ENCODE measurements around the gene AP1AR.
"Not testable (repeated sequence)": the region's sequence is repeated elsewhere in the genome, so short reads cannot be mapped to it uniquely, and the experiment has no call there.

AP1AR gene

GRCh38 chr4:112284662-112285411, 53.2 kb downstream of the AP1AR start:
- Histone ChIP-seq H3K4me1 (peaks cover 81% of the 10 kb centered on the region), H3K27ac (peak overlapping the region; percentile 92), H4K20me1 (peaks cover 44% of the 10 kb centered on the region), H3K9me3 (peaks cover 32% of the 10 kb centered on the region), H3K4me2 (peak overlapping the region; percentile 91), H3K27me3 (no peaks in the 10 kb centered on the region), H3K36me3 (peaks cover 23% of the 10 kb centered on the region), H3K9ac (peak overlapping the region; percentile 90), H3K4me3 (peak overlapping the region; percentile 77)
- no peak for TF ChIP-seq Cebpa-rat (IDR thresholded peaks at IDR 0.05)

DNA sequence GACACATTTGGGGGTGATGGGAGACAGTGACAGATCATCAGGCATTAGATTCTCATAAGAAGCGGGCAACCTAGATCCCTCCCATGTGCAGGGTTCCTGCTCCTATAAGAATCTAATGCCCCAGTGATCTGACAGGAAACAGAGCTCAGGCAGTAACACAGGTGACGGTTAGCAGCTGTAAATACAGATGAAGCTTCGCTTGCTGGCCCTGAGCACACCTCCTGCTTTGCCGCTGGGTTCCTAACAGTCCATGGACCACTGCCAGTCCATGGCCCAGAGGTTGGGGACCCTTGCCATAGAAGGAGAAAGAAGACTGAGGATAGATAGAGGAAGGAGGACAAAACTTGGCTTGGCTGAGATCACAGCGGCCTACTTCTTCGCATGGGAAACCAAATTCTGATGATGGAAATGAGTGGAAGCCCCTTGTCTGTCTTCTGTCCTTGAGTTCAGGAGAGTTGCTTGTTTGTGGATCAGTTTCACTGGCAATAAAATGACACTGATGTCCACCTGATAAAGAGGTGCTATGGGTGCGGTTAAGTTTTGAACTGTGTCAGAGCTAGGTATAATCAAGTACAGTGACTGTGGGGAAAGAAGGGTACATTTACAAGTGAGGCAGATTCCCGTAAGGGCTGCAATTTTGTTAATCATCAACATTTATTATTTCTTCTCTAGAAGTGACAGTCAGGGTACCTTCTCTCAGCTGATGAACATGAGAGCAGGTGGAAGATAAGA, 55.8 kb downstream of the AP1AR start:
- peak overlapping the region; percentile 92 for H3K27ac ChIP-seq
- H3K9ac ChIP-seq: no peak overlapping the region
- peaks cover 18% of the 10 kb centered on the region for H4K20me1 ChIP-seq
- peaks cover 58% of the 10 kb centered on the region for H3K4me1 ChIP-seq
- peaks cover 9% of the 10 kb centered on the region for H3K36me3 ChIP-seq
- peak overlapping the region; percentile 77; the same call in 1 of the 2 replicates for H3K4me3 ChIP-seq
- H3K9me3 ChIP-seq: peaks cover 19% of the 10 kb centered on the region
- TF ChIP-seq Cebpa-rat (IDR thresholded peaks at IDR 0.05): no peak
- peak overlapping the region; percentile 91 for H3K4me2 ChIP-seq
- no peaks in the 10 kb centered on the region for H3K27me3 ChIP-seq

- peaks cover 8% of the 10 kb centered on the region for H4K20me1 ChIP-seq
- H3K9me3 ChIP-seq: peaks cover 12% of the 10 kb centered on the region
- H3K4me2 ChIP-seq: peak overlapping the region; percentile 91
- no peak overlapping the region for H3K9ac ChIP-seq
- no peak overlapping the region for H3K4me3 ChIP-seq
- TF ChIP-seq Cebpa-rat (IDR thresholded peaks at IDR 0.05): no peak
- peak overlapping the region; percentile 92 for H3K27ac ChIP-seq
- peaks cover 47% of the 10 kb centered on the region for H3K4me1 ChIP-seq
- H3K27me3 ChIP-seq: no peaks in the 10 kb centered on the region
- H3K36me3 ChIP-seq: no peaks in the 10 kb centered on the region
These were observed 56.9 kb downstream of the AP1AR start for GRCh38 chr4:112288455-112288854.

DNA sequence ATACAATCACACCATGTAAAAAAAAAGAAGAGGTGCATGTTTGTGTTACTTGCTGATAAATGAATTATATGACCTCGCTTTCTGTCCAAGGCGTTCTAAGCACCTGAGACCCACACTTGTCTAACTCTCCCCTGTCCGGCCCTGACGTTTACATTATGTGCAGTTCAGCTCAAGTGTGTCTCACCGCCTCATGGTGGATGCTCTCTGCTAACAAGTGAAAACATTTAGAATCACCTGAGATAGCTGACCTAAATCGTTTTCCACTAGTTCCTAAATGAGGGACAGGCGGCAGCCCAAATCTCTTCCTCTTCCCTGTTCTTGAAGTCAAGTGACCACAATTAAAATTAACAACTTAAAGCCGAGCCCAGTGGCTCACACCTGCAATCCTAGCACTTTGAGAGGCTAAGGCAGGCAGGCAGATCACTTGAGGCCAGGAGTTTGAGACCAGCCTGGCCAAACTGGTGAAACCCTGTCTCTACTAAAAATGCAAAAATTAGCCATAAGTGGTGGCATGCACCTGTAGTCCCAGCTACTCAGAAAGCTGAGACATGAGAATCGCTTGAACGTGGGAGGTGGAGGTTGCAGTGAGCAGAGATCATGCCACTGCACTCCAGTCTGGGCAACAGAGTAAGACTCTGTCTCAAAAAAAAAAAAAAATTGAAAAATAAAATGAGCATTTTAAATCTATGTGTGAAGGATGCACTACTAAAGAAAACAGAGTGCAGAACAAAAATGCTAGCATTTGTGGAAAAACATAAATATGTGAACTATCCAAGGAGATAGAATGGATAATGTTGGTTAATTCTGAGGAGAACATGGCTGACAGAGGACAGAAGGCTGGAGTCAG, 58.0 kb downstream of the AP1AR start:
- TF ChIP-seq Cebpa-rat (IDR thresholded peaks at IDR 0.05): no peak
- peak overlapping the region; percentile 91 for H3K4me2 ChIP-seq

GRCh38 chr4:112290341-112290740, 58.8 kb downstream of the AP1AR start:
- H3K4me3 ChIP-seq: no peak overlapping the region
- H3K9me3 ChIP-seq: peaks cover 12% of the 10 kb centered on the region
- no peak overlapping the region for H3K27ac ChIP-seq
- H3K27me3 ChIP-seq: no peaks in the 10 kb centered on the region
- H3K4me2 ChIP-seq: no peak overlapping the region
- H3K4me1 ChIP-seq: peaks cover 41% of the 10 kb centered on the region
- H3K36me3 ChIP-seq: no peaks in the 10 kb centered on the region
- H3K9ac ChIP-seq: no peak overlapping the region
- no peaks in the 10 kb centered on the region for H4K20me1 ChIP-seq
- no peak for TF ChIP-seq Cebpa-rat (IDR thresholded peaks at IDR 0.05)

More for the DNA sequence above, 58.0 kb downstream of the AP1AR start:
- Histone ChIP-seq H3K9me3 (peaks cover 12% of the 10 kb centered on the region), H3K9ac (no peak overlapping the region), H3K4me1 (peaks cover 41% of the 10 kb centered on the region), H3K27me3 (no peaks in the 10 kb centered on the region), H3K36me3 (no peaks in the 10 kb centered on the region), H3K4me3 (no peak overlapping the region), H4K20me1 (no peaks in the 10 kb centered on the region), H3K27ac (peak overlapping the region; percentile 32)

DNA sequence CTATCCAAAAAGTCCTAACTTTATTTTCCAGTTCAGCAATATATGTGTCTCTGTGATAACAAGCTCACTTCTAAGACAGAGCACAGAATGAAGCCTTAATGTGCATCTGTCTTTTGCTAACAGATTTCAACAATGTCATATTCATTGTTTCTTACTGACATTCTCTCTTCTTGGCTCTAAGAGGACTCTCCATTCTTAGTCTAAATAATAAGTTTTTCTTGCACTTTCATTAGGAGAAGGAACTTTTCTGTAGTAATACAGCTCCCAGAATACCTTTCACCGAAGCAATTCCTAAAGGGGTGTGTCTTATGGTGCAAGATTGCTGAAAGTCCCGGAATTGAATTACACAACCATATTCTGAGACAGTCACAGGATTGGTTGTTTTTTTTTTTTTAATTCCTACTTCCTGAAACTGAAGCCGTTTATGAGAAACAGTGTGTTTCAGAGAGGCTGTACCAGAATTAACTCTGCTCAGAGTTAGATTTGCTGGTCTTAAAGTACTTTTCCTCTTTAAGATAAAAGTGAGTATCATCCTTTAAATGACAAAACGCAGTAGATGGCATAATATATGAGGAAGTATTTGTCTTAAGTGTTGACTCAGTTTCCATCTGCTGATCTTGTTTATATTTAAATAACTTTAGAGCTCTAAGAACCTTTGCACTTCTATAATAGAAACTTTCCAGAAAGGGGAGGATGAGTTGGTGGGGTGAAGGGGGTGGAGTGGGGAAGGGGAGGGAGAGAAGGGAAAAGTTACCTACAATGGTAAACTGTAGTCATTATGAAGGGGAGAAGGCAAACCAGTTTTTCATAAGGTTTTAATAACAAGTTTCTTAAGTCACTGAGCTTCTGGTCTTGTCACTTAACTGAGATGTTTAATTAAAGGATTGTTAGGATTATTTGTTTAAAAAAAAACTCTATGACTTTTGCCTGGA, 65.6 kb downstream of the AP1AR start, which contains the start of gene ALPK1:
Gene ALPK1 (plus strand): TSS at position 421 of the 932 bp plus-strand sequence.
- H3K4me1 ChIP-seq: no peaks in the 10 kb centered on the region; the same call in 1 of the 2 replicates
- no peak within 1 kb of the TSS for H3K27ac ChIP-seq
- TF ChIP-seq Cebpa-rat (IDR thresholded peaks at IDR 0.05): no peak
- no peaks in the 10 kb centered on the region for H3K36me3 ChIP-seq
- H3K9ac ChIP-seq: no peak within 1 kb of the TSS
- H4K20me1 ChIP-seq: no peaks in the 10 kb centered on the region
- H3K9me3 ChIP-seq: no peaks in the 10 kb centered on the region
- H3K27me3 ChIP-seq: no peaks in the 10 kb centered on the region
- peak within 1 kb of the TSS; percentile 36 for H3K4me2 ChIP-seq
- H3K4me3 ChIP-seq: no peak within 1 kb of the TSS

DNA sequence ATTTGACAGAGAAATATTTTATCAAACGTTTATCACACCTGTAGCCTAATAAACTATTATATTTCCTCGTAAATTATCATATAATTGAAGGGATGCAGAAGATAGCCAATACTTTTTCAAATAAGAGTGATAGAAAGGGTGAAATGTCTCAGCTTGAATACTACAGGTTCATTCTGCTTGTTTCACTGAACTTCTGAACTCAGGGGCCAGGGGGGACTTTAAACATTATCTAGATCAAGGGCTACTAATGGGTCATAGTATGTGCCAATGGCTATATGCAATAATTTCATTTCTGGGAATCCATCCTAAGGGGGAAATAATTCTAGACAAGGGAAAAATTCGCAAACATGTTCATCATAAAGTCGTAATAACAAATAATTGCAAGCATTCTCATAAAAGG, 68.1 kb downstream of the AP1AR start:
- no peaks in the 10 kb centered on the region for H3K27me3 ChIP-seq
- no peak overlapping the region for H3K9ac ChIP-seq
- H3K4me2 ChIP-seq: no peak overlapping the region
- H3K4me3 ChIP-seq: no peak overlapping the region
- H3K4me1 ChIP-seq: no peaks in the 10 kb centered on the region; the same call in 1 of the 2 replicates
- H3K27ac ChIP-seq: no peak overlapping the region
- TF ChIP-seq Cebpa-rat (IDR thresholded peaks at IDR 0.05): no peak
- no peaks in the 10 kb centered on the region for H4K20me1 ChIP-seq
- H3K36me3 ChIP-seq: no peaks in the 10 kb centered on the region
- no peaks in the 10 kb centered on the region for H3K9me3 ChIP-seq

DNA sequence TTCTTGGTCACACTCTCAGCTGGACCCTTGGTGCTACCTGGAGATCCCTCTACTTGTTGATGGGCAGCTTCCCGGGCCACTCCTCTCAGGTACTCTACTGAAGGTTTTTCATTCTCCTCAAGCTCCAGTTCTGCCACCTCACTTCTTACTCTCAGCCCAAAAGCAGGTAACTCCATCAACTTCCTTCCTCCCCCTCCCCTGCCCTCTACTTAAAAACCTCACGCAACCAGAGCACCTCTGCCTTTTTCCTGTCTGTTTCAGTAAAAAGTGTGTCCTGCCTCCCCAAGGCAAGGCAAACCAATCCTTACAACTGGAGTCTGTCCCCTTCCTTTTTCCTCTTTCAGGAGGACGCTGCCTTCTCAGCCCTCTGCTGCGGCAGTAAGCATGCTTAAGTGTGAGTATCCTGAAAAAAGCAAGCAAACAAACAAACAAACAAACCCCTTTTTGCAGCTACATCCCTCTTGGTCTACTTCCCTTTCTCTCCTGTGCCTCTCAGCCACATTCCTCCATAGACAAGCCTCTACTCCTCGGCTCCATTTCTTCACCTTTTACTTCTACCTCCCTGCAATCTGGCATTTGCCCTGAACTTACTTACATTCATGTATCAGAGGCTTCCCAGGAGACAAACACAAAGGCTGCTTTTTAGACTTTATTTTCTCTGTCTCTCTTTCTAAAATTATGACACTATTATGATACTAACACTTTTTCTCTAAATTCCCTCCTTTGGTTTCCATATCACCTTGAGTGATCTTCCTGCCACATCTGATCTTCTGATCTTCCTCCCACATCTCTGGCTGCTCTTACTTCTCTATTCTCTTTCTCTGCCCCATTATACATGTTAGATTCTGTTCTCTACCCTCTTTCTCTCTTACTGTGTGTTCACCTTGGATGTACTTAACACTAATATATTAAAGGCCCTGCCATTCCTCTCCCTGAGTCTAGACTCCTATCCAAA, 71.0 kb downstream of the AP1AR start:
- TF ChIP-seq Cebpa-rat (IDR thresholded peaks at IDR 0.05): no peak
- Histone ChIP-seq H3K27me3 (no peaks in the 10 kb centered on the region), H3K36me3 (no peaks in the 10 kb centered on the region), H3K9me3 (no peaks in the 10 kb centered on the region), H3K9ac (no peak overlapping the region), H3K4me1 (no peaks in the 10 kb centered on the region), H3K4me2 (no peak overlapping the region), H3K27ac (no peak overlapping the region), H3K4me3 (no peak overlapping the region), H4K20me1 (no peaks in the 10 kb centered on the region)

- H3K36me3 ChIP-seq, H3K4me2 ChIP-seq, H3K27ac ChIP-seq, H3K27me3 ChIP-seq, H4K20me1 ChIP-seq, H3K9me3 ChIP-seq, H3K4me3 ChIP-seq, H3K4me1 ChIP-seq, H3K9ac ChIP-seq: not testable (repeated sequence)
These were observed 73.9 kb downstream of the AP1AR start for GRCh38 chr4:112305477-112305876.

DNA sequence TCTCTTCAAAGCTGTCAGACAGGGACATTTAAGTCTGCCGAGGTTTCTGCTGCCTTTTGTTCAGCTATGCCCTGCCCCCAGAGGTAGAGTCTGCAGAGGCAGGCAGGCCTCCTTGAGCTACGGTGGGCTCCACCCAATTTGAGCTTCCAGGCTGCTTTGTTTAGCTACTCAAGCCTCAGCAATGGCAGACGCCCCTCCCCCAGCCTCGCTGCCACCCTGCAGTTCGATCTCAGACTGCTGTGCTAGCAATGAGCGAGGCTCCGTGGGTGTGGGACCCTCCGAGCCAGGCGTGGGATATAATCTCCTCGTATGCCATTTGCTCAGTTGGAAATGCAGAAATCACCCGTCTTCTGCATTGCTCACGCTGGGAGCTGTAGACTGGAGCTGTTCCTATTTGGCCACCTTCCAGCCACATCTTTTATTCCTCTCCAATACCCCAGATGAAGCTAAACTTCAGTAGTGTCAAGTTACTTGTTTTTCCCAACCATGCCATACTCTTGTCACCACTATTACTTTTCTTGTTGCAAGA, 77.7 kb downstream of the AP1AR start:
- not testable (repeated sequence) for H3K4me1 ChIP-seq, H3K4me3 ChIP-seq, H3K4me2 ChIP-seq, H3K36me3 ChIP-seq, H3K9ac ChIP-seq, H3K27ac ChIP-seq, H4K20me1 ChIP-seq, H3K9me3 ChIP-seq, H3K27me3 ChIP-seq

Data from BLaER1 (cell line).